ENCODE measurements around the gene ANKRD34B.
A peak's percentile ranks its signal among the peaks of the same experiment; 100 is the strongest.
"Not testable (repeated sequence)": the region's sequence is repeated elsewhere in the genome, so short reads cannot be mapped to it uniquely, and the experiment has no call there.

The ANKRD34B gene

DNA sequence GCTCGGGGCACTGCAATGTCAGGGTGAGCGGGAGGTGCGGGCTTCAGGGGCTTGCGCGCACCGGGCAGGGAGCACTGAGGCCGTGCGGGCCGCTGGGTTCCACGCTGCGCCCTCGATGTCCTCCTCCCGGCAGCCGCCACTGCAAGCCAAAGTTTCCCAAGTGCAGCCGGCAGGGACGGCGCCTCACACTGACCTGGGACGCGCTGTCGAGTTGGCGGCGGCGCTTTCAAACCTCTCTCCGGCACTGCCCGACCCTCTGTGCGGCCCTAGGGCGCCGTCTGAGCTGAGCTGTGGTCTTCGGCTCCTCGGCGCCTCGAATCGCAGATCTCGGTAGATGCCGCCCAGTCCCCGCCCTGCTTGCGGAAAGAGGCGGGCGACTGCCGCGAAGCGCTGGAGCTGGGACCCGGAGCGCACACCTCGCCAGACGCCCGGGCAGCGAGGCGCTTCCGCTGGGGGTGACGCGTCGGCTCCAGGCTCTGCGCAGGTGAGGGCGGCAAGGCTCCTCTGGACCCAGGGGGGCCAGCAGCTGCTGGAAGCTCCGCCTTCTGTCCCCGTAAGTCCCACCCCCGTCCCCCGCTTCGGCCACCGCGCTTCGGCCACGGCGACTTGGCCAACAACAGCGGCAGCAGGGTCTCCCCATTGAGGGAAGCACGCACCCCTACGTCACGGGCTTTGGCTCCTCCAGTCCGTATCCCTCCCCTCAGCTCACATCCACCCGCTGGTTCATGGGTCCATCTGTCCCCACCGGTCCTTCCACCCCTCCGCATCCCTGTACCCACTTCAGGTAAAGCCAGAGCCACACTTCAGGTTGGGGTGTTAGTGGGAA is at the start of gene ANKRD34B:
TSS of gene ANKRD34B (minus strand) at position 320 of the 826 bp plus-strand sequence. CDS start 10,261 bp downstream, outside the sequence.
- peak; percentile 6 for DNase-seq (ENCODE audit: low read depth)

DNA sequence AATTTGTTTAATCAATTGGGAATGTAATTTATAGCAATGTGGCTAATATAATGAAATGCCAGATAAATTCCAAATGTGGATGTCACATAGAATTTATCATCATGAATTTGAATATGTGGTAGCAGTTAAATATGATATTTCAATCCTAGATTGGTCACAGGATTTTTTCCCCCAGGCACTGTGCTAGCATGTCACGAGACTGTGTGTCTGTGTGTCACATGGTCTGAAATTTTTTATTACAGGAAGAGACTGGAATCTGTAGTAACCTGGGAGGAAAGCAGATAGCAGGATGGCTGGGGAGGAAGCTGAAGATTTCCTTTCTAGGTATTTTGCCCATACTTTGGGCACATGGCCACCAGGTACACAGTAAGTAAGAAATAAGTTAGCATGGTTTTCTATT is 49.0 kb upstream of the ANKRD34B start:
- no peak for DNase-seq (ENCODE audit: low read depth)

DNA sequence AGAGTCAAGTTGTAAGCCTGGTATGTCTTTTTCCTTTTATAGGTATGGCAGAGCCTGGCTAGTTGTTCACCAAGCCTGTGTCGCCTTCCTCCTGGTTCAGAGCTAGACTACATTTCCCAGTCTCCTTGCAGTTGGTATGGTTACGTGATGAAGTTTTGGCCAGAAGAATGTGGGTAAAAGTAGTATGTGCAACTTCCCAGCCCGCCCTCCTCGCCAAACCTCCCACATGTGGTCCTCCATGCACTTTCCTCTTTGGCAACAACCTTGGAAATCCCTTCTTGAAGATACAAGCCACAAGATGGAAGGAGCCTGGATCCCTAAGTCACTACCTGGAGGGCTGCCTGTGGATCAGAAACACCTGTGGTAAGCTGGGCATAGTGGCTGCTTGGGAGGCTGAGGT is 48.4 kb upstream of the ANKRD34B start:
- DNase-seq (ENCODE audit: low read depth) = no peak

DNA sequence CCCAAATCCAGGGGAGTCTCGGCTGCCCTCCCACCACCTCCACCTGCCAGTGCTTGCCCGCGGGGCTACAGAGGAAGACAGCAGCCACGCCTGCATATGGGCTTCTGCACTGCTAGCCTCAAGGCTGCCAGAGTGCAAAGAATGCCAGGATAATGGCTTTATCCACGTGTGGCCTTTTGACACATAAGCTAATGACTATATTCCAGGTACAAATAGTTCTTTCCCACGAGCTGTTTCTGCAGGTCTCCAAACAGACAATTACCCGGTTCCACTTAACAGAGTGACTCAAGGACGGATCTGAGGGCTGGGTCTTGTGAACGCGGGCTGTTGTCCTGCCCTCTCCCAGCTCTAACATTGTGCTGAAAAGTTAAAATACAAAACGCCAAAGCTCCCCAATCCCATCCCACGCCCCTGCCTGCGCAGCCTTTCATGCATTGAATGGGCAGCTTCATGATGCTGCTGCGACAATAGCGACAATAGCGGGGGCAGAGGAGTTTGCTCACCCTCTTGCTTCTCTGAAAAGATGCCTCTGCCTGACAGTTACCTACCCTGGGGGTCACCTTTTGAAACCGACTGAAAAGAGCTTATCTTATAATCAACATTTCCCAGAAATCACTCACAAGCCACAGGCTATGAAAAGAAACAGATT is 45.3 kb upstream of the ANKRD34B start:
- no peak for DNase-seq (ENCODE audit: low read depth)

DNA sequence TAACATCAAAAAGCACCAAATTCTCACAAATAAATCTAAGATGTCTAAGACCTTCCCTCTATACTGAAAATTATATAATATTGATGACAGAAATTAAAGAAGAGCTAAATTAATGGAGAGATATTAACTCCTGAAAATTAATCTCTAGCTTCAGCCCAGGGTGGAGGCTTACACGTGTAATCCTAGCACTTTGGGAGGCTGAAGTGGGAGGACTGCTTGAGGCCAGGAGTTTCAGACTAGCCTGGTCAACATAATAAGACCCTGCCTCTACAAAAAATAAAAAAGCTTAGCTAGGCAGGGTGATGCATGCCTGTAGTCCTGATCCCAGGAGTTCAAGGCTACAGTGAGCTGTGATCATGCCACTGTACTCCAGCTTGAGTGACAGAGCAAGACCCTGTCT is 39.6 kb upstream of the ANKRD34B start:
- no peak for DNase-seq (ENCODE audit: low read depth)

DNA sequence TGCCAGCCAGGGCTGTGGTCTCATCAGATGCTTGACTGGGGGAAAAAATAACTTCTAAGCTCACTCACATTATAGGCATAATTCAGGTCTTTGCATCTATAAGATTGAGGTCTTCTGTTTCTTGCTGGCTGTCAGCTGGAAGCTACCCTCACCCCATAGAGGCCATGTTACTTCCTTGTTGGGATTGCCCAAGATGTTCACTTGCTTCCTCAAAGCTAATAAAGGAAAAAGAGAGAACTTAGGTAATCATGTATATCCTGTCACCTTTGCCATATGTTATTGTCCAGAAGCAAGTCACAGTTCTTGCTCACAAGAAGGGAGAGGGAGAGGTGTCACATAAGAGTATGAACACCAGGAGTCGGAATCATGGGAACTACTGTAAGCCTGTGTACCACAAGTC is 38.7 kb upstream of the ANKRD34B start:
- no peak for DNase-seq (ENCODE audit: low read depth)

DNA sequence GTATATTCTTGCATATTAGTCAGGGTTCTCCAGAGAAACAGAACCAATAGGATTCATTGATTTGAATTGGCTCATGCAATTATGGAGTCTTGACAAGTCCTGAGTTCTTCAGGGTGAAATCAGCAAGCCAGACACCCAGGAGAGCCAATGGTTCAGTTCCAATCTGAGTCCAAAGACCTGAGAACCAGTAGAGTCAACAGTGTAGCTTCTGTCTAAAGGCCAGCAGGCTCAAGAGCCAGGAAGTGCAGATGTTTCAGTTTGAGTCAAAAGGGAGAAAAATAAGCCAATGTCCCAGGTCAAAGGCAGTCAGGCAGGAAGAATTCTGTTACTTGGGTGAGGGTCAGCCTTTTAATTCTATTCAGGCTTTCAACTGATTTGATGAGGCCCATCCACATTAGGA is 37.8 kb upstream of the ANKRD34B start:
- no peak for DNase-seq (ENCODE audit: low read depth)

DNA sequence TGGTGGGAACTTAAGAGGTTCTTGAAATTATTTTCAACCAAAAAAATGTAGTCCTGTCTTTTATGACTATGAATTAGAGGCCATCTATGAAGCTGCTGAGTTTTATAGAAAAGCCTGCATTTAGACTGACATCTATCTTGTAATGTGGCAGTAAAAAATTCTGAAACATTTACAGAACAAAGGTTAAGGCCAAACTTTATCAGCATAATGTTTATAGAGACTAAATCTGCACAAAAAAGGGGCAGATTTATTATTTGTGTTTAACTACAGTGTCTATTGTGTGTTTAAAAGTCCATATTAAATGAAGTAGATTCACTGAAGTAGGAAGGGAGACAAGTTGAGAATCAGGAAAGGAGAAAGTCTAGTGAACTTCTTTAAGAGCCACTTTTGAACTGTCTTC is 37.3 kb upstream of the ANKRD34B start:
- DNase-seq (ENCODE audit: low read depth) = no peak

DNA sequence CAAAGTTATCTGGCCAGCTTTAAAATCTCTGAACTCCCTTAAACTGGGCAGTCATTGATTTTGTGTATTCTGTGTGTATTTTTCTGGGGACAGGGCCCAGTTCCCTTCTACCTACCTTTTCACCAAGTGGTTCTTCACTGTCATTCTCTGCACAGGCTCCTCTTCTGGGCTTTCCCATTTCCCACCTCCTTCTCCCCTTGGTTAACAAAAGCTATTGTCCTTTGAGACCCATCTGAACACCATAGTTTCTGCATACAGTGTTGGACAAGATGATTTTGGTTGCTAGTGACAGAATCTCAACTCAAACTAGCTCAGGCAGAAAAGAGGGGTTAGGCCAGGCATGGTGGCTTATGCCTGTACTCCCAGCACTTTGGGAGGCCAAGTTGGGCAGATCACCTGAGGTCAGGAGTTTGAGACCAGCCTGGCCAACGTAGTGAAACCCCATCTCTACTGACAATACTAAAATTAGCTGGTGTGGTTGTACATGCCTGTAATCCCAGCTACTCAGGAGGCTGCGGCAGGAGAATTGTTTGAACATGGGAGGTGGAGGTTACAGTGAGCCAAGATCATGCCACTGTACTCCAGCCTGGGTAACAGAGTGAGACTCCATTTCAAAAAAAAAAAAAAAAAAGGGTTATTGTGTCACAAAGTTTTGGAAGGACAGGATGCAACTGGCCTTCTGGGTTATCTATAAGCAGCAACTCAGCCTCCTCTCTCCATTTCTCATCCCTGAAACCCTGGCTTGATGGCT is 31.0 kb upstream of the ANKRD34B start:
- no peak for DNase-seq (ENCODE audit: low read depth)

DNA sequence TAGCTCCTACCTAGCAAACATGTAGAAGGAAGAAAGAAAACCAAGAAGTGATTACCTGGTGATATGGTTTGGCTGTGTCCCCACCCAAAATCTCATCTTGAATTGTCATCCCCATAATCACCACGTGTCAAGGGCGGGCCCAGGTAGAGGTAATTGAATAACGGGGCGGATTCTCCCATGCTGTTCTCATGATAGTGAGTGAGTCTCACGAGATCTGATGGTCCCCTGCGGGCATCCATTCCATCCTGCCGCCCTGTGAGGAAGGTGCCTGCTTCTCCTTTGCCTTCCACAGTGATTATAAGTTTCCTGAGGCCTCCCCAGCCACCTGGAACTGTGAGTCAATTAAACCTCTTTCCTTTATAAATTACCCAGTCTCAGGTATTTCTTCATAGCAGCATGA is 27.4 kb upstream of the ANKRD34B start:
- no peak for DNase-seq (ENCODE audit: low read depth)

DNA sequence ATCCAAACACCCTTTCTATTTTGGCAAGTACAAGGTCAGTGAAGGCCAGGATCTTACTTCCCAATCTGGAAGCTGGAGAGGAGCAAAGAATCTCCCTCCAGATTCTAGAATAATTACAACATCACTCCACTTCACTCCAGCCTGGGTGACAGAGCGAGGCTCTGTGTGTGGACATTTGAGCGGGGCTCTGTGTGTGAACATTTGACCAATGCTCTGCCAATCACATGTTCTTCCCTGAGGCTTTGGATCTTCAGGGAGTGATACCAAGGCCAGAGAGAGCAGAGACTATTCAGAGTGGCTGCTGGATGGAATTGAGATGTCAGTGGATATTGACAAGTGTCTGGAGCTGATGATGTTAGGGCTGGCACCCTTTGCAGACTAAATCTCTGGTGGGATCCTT is 24.7 kb upstream of the ANKRD34B start:
- DNase-seq (ENCODE audit: low read depth) = no peak

DNA sequence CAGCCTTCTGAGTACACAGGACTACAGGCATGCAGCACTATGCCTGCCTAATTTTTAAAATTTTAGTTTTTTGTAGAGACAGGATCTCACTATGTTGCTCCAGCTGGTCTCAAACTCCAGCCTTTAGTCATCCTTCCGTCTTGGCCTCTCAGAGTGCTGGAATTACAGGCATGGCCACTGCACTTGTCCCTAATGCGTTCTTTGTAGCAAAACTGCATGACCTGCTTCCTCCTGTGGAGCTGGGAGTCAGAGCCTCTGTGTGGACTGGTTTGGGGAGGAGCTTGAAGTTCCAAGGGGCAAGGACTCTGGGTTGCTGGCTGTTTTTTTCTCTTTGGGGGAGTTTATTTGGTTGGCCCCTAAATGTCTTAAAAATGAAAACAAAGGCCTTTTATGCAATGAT is 22.7 kb upstream of the ANKRD34B start:
- peak; percentile 8 for DNase-seq (ENCODE audit: low read depth)

DNA sequence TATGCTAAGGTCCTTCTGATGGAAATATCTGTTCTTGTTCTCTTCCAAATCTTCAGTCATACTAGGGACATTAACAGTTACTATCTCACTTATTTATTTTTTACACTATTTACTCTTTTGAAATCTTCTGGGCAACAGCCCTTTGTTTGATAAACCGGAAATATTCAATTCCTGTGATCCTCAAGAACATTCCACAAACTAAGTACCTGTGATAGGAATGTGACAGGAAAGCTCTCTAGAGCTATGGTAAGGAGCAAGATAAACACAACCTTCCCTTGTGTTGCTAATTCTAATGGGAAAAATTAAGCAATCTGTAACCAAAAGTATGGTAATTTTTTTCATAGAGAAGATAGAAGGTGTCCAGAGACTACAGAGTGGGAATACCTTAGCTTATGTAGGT is 22.0 kb upstream of the ANKRD34B start:
- no peak for DNase-seq (ENCODE audit: low read depth)

DNA sequence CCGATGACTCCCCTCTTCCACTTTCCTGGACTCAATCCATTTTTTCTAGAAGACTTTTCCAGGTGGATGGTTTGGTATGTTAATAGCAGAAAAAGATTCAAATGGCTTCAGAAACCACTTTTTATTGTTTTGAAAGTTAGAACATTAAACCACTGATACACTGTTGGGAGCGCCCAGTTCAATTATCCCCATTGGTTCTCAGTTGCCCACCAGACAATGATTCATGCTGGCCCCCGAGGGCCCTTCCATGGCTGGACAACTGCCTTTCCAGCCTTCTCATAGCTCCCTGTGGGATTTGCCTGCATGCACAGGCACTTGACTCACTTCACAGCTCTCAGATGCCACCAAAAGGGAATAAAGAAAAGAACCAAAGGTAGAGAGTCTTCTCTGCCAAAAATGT is 21.3 kb upstream of the ANKRD34B start:
- DNase-seq (ENCODE audit: low read depth) = no peak

DNA sequence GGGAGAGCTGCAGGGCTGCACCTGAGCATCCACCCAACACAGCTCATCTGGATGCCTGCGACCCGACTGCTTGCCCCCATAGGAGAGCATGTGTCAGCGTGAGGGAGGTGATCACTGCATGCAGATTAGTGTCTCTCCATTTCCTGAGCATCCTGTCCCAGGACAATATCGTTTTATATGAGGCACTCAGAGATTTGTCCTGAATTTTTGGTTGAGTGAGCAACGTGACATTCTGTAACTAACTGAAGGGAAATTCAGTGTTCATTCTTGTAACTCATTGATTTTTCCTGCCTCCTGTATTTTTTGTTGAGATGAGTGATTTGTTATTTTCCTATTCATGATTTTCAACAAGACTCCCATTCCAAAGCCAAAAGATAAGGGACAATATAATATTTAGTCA is 20.7 kb upstream of the ANKRD34B start:
- no peak for DNase-seq (ENCODE audit: low read depth)

DNA sequence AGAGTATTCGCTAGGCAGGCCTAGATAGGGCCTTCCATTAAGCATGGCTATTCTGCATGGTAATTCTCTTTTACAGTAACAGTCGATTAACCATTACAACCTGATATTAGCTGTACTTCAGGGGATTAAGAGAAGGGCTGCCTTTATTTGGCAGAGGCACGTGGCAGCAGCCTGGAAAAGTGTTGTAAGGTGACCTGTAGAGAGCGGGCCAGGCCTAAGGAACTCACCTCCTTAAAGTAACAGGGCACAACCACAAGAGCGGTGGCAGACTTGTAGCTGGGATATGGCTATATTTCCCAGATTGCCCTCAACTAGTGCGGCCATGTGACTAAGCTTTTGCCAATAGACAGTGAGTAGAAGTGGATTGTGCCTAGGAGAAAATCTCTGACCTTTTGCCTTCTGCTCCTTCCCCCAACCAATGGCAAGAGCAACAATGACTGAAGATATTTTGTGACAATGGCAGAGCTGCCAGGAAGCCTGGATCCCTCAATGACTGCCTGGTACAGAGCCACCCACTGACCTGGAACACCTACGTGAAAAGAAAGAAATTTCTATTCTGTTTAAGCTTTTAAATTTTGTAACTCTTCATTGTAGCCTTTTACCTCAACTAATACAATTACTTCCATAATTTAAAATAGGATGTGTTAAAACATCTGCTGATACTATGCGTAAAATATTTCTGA is 18.9 kb upstream of the ANKRD34B start:
- no peak for DNase-seq (ENCODE audit: low read depth)

DNA sequence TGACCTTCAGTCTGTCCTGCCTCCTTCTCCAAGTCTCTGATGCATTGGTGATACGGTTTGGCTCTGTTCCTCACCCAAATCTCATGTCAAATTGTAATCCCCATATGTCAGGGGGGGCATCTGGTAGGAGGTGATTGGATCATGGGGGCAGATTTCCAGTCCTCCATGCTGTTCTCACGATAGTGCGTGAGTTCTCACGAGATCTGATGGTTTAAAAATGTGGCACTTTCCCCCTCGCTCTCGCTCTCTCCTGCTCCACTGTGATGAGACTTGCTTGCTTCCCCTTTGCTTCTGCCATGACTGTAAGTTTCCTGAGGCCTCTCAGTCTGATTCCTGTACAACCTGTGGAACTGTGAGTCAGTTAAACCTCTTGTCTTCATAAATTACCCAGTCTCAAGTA is 14.7 kb upstream of the ANKRD34B start:
- DNase-seq (ENCODE audit: low read depth) = no peak

DNA sequence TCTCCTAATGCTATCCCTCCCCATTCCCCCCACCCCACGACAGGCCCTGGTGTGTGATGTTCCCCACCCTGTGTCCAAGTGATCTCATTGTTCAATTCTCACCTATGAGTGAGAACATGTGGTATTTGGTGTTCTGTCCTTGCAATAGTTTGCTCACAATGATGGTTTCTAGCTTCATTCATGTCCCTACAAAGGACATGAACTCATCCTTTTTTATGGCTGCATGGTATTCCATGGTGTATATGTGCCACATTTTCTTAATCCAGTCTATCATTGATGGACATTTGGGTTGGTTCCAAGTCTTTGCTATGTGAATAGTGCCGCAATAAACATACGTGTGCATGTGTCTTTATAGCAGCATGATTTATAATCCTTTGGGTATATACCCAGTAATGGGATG is 10.2 kb upstream of the ANKRD34B start:
- not testable (repeated sequence) for DNase-seq (ENCODE audit: low read depth)

DNA sequence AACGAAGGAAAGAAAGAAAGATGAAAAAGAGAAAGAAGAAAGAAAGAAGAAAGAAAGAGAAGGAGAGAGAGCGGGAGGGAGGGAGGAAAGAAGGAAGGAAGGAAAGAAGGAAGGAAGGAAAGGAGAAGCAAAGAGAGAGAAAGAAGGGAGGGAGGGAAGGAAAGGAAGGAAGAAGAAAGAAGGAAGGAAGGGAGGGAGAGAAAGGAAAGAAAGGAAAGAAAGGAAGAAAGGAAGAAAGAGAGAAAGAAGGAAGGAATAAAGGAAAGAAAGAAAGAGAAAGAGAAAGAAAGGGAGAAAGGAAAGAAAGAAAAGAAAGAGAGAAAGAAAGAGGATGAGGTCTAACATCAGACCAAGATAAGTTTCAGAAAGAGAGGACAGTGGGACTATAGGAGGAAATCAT is 9.0 kb upstream of the ANKRD34B start:
- no peak for DNase-seq (ENCODE audit: low read depth)

DNA sequence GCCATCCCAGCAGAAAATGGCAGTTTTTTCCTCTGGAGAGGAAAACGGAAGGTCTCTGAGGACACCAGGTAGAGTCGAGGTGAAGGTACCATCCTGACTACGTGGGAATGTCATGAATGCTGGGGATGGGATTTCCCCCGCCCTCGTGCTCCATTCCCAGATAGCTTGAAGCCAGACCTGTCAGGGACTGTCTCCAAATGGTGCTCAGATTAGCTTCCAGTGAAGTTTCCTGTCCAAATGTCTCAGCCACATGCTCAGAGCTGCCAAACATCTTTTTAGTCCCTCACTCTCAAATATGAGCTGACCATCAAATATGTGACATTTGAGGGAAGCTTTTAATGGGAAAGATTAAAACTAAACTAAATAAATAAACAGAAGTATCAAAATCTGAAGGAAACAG is 7.6 kb upstream of the ANKRD34B start:
- DNase-seq (ENCODE audit: low read depth) = no peak

DNA sequence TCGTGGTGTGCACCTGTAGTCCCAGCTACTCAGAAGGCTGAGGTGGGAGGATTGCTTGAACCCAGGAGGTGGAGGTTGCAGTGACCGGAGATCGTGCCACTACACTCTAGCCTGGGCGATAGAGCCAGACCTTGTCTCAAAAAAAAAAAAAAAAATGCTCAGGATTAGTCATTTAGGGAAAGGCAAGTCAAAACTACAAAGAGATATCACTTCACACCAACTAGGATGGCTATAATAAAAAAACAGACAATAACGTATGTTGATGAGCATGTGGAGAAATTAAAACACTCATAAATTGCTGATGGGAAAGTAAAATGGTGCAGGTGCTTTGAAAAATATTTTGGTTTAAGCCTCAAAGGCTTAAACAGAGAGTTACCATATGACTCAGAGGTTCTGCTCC is 6.3 kb upstream of the ANKRD34B start:
- no peak for DNase-seq (ENCODE audit: low read depth)

DNA sequence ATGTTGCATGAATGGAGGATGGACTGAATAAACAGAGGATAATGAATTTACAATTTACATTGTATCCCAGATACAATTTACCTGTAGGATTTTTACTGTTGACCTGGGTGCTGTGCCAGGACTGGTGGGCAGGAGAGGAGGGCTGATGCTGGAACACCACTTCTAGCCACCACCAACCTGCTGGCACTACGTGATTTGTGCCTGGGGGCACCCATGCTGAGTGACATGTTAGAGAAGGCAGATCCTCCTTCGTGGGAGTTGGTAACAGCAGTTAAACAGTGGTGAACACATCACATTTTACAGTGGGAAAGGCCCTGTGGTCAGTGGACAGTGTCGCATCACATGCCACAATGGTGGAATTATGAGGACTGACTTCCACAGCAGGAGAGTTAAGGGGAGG is 3.0 kb upstream of the ANKRD34B start:
- DNase-seq (ENCODE audit: low read depth) = no peak

Measured in EH (cell line).